ENCODE measurements around the gene MYRFL.

The MYRFL gene

DNA sequence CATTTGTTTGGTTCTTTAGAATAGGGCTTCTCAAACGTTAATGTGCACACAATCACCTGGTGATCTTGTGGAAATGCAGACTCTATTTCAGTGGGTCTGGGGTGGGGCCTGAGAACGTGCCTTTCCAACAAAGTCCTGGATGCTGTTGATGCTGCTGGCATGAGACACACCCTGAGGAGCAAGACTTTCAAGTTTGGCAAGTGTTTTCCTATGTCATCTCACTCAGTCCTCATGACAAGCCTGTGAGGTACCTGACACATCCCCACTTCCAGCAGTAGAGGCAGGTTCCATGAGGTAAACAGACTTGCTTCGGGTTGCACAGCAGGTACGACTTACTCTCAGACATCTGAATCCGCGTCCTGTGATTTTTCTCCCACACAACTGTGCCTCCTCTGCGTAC lies 147.1 kb downstream of the MYRFL start:
- H3K27ac ChIP-seq: no peak overlapping the region

DNA sequence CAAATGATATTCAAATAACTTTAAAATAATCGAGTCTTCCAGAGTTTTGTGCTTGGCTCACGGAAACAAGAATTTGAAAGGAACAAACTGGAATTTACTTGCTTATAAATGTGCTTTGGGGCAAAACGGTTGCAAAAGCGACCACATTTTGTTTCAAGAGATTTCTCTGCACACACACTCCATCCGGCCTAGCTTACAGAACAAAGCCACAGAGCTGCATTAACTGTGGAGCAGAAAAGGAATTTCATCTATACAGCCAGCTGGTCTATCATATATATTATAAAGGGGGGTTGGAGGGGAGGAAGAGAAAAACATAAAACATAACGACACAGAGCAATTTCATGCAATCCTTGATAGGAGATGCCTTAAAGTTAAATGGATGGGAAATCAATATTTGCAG lies 153.0 kb downstream of the MYRFL start:
- H3K36me3 ChIP-seq (ENCODE audit: insufficient read depth): no peaks in the 10 kb centered on the region
- no peaks in the 10 kb centered on the region for H4K20me1 ChIP-seq (ENCODE audit: insufficient read depth)
- H3K4me2 ChIP-seq: no peak overlapping the region
- TF ChIP-seq, protein P1, sequence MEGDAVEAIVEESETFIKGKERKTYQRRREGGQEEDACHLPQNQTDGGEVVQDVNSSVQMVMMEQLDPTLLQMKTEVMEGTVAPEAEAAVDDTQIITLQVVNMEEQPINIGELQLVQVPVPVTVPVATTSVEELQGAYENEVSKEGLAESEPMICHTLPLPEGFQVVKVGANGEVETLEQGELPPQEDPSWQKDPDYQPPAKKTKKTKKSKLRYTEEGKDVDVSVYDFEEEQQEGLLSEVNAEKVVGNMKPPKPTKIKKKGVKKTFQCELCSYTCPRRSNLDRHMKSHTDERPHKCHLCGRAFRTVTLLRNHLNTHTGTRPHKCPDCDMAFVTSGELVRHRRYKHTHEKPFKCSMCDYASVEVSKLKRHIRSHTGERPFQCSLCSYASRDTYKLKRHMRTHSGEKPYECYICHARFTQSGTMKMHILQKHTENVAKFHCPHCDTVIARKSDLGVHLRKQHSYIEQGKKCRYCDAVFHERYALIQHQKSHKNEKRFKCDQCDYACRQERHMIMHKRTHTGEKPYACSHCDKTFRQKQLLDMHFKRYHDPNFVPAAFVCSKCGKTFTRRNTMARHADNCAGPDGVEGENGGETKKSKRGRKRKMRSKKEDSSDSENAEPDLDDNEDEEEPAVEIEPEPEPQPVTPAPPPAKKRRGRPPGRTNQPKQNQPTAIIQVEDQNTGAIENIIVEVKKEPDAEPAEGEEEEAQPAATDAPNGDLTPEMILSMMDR (conservative IDR thresholded peaks at IDR 0.05; ENCODE audit: low read depth, low read length): no peak
- no peaks in the 10 kb centered on the region for H3K27me3 ChIP-seq (ENCODE audit: insufficient read depth, low read depth)
- H3K79me2 ChIP-seq (ENCODE audit: insufficient read depth, low read depth): no peaks in the 10 kb centered on the region
- no peak overlapping the region for H2AFZ ChIP-seq (ENCODE audit: low read depth)
- no peak overlapping the region for H3K4me3 ChIP-seq (IDR thresholded peaks at IDR 0.05; ENCODE audit: insufficient read depth, low read depth, low read length)
- no peaks in the 10 kb centered on the region for H3K4me1 ChIP-seq (ENCODE audit: low read depth, poor library complexity, severe bottlenecking)
- H3K27ac ChIP-seq: no peak overlapping the region
- H3K9ac ChIP-seq: no peak overlapping the region

More for the DNA sequence above, 147.1 kb downstream of the MYRFL start:
- no peak overlapping the region for H3K4me2 ChIP-seq
- H3K27me3 ChIP-seq (ENCODE audit: insufficient read depth, low read depth): no peaks in the 10 kb centered on the region
- no peak overlapping the region for H2AFZ ChIP-seq (ENCODE audit: low read depth)
- TF ChIP-seq, protein P1 (conservative IDR thresholded peaks at IDR 0.05; ENCODE audit: low read depth, low read length): no peak
- no peaks in the 10 kb centered on the region for H4K20me1 ChIP-seq (ENCODE audit: insufficient read depth)
- no peak overlapping the region for H3K9ac ChIP-seq
- no peaks in the 10 kb centered on the region for H3K79me2 ChIP-seq (ENCODE audit: insufficient read depth, low read depth)
- no peaks in the 10 kb centered on the region for H3K4me1 ChIP-seq (ENCODE audit: low read depth, poor library complexity, severe bottlenecking)
- no peak overlapping the region for H3K4me3 ChIP-seq (IDR thresholded peaks at IDR 0.05; ENCODE audit: insufficient read depth, low read depth, low read length)
- H3K36me3 ChIP-seq (ENCODE audit: insufficient read depth): no peaks in the 10 kb centered on the region

DNA sequence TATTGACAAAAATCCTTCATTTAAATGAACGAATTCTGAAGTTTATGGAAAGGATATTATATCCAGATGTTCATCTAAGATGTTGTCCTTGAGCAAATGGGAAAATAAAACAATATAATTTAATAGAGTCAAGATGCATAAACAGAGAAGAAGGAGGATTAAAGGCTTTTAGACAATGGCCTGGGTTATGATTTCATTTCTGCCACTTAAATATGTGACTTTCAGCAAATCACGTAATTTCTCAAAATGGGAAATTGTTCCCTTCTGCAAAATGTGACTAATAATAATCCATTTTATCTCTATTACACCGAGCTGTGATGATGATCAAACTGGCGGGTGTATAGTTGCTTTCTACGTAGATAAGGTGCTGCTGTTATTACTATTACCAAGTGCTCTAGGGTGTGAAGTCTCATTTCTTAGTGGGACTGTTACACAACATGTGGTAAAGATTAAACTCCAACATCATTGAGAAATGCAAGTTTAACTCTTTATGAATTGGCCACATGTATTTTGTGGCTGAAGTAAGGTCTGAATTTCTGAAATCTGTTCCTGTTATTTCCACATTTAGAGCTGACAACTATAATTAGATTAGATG lies 157.0 kb downstream of the MYRFL start:
- TF ChIP-seq, protein P1 (conservative IDR thresholded peaks at IDR 0.05; ENCODE audit: low read depth, low read length): no peak
- Histone ChIP-seq H3K4me3 (IDR thresholded peaks at IDR 0.05; ENCODE audit: insufficient read depth, low read depth, low read length) (no peak overlapping the region), H2AFZ (ENCODE audit: low read depth) (no peak overlapping the region), H3K27ac (no peak overlapping the region), H3K4me2 (no peak overlapping the region), H3K9ac (no peak overlapping the region), H3K36me3 (ENCODE audit: insufficient read depth) (no peaks in the 10 kb centered on the region), H3K27me3 (ENCODE audit: insufficient read depth, low read depth) (no peaks in the 10 kb centered on the region), H3K79me2 (ENCODE audit: insufficient read depth, low read depth) (no peaks in the 10 kb centered on the region), H3K4me1 (ENCODE audit: low read depth, poor library complexity, severe bottlenecking) (no peaks in the 10 kb centered on the region), H4K20me1 (ENCODE audit: insufficient read depth) (no peaks in the 10 kb centered on the region)

DNA sequence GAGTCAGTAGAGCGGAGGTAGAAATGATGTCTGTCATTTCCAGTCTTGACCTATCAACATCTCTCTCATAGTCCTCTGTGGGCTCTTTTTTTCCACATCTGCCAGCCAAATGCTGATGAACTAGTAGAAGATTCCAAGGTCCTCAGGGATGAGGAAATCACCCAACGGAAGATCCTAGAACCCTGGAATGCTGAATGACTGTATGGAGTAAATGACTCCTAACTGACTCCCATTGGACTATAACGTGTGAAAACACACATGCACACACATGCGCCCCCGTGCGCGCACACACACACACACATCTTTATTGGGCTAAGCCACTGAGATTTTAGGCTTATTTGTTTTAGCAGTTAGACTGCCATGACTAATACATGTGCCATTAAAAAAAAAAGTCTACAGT lies 159.2 kb downstream of the MYRFL start:
- TF ChIP-seq, protein P1 (conservative IDR thresholded peaks at IDR 0.05; ENCODE audit: low read depth, low read length): no peak
- Histone ChIP-seq H3K27ac (no peak overlapping the region), H3K79me2 (ENCODE audit: insufficient read depth, low read depth) (no peaks in the 10 kb centered on the region), H3K4me3 (IDR thresholded peaks at IDR 0.05; ENCODE audit: insufficient read depth, low read depth, low read length) (no peak overlapping the region), H3K4me1 (ENCODE audit: low read depth, poor library complexity, severe bottlenecking) (no peaks in the 10 kb centered on the region), H3K36me3 (ENCODE audit: insufficient read depth) (no peaks in the 10 kb centered on the region), H4K20me1 (ENCODE audit: insufficient read depth) (no peaks in the 10 kb centered on the region), H3K27me3 (ENCODE audit: insufficient read depth, low read depth) (no peaks in the 10 kb centered on the region), H2AFZ (ENCODE audit: low read depth) (no peak overlapping the region), H3K4me2 (no peak overlapping the region), H3K9ac (no peak overlapping the region)
